GM23338 (cell line): ENCODE data around the gene EYA2.

ENCODE experiments used
- EZH2 ChIP-seq: fragments of 200-600 bp; sonication (generic); IDR thresholded peaks from one replicate; pipeline ENCODE4 v1.8.0; 2017; ENCODE audit warnings: antibody characterized with exemption, mild to moderate bottlenecking, low read depth; ENCODE audit not compliant: unreplicated experiment
- EZH2phosphoT487 ChIP-seq: fragments of 200-600 bp; sonication (generic); IDR thresholded peaks from one replicate; pipeline ENCODE4 v1.8.1; 2018; ENCODE audit warnings: antibody characterized with exemption; ENCODE audit not compliant: unreplicated experiment
- JUNB ChIP-seq: IDR thresholded peaks from one replicate; pipeline ENCODE4 v1.6.1; 2016; ENCODE audit warnings: antibody characterized with exemption; ENCODE audit not compliant: unreplicated experiment
- NANOG ChIP-seq: IDR thresholded peaks from 2 replicates; pipeline ENCODE4 v1.6.1; 2016; ENCODE audit warnings: antibody characterized with exemption, borderline replicate concordance
- POLR2AphosphoS5 ChIP-seq: IDR thresholded peaks from 2 replicates; pipeline ENCODE4 v1.6.1; 2016; ENCODE audit warnings: antibody characterized with exemption, low read depth
- STAT1 ChIP-seq: IDR thresholded peaks from one replicate; pipeline ENCODE4 v1.6.1; 2016; ENCODE audit warnings: antibody characterized with exemption; ENCODE audit not compliant: unreplicated experiment
- TF ChIP-seq, protein P1 (sequence below), 2 experiments: fragments of 200-600 bp in 1 of 2; sonication (generic) in 1 of 2; conservative IDR thresholded peaks; 2 replicates each; pipeline versions ENCODE4 v1.5.1 to v1.6.1; 2016 to 2017; ENCODE audit warnings: antibody characterized with exemption in 2 of 2, low read depth in 2 of 2, mild to moderate bottlenecking in 2 of 2, moderate library complexity in 1 of 2
- TF ChIP-seq, protein P2 (sequence below): IDR thresholded peaks from one replicate; pipeline ENCODE4 v1.6.1; 2018; ENCODE audit warnings: antibody characterized with exemption; ENCODE audit not compliant: unreplicated experiment

DNA sequence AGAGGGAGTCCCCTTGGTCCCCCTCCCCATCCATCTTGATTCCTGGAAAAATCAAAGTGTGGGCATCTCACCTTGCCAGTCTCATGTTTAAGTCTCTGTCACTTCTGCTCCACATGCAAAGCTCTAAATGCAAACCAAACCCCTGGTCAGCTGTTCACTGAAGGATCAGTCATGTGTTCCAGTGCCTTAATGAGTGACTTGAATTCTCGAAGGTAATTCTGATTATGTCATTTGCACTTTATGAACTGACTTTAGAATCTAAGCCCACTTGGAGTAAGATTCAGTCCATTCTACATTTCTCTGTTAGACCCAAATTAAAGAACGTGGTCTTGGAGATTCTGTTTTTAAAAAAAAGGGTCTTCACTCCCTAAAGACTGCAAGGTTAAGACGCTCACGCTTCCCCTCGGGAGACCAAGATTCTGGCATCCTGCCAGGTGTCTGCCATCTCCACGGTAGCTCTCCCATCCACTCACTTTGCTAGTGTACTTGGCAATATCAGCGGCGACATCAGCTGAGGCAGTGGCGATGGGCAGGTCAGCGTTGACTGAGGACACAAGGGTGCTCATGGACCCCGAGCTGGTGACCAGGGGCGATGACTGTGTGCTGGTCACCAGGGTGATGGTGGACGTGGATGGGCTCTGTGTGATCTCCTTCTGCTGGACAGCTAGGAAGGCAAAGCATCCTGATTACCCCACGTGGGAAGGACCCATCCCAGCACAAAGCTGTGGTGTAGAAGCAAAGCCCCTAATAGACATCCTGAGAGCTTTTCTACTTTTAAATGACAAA is 341.4 kb downstream of the EYA2 start:
- no peak for TF ChIP-seq EZH2
- TF ChIP-seq, protein P1, sequence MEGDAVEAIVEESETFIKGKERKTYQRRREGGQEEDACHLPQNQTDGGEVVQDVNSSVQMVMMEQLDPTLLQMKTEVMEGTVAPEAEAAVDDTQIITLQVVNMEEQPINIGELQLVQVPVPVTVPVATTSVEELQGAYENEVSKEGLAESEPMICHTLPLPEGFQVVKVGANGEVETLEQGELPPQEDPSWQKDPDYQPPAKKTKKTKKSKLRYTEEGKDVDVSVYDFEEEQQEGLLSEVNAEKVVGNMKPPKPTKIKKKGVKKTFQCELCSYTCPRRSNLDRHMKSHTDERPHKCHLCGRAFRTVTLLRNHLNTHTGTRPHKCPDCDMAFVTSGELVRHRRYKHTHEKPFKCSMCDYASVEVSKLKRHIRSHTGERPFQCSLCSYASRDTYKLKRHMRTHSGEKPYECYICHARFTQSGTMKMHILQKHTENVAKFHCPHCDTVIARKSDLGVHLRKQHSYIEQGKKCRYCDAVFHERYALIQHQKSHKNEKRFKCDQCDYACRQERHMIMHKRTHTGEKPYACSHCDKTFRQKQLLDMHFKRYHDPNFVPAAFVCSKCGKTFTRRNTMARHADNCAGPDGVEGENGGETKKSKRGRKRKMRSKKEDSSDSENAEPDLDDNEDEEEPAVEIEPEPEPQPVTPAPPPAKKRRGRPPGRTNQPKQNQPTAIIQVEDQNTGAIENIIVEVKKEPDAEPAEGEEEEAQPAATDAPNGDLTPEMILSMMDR (conservative IDR thresholded peaks at IDR 0.05; ENCODE audit: low read depth in 2 of 2), result no peak
- no peak for TF ChIP-seq POLR2AphosphoS5
- TF ChIP-seq NANOG, result no peak
- TF ChIP-seq, protein P2, sequence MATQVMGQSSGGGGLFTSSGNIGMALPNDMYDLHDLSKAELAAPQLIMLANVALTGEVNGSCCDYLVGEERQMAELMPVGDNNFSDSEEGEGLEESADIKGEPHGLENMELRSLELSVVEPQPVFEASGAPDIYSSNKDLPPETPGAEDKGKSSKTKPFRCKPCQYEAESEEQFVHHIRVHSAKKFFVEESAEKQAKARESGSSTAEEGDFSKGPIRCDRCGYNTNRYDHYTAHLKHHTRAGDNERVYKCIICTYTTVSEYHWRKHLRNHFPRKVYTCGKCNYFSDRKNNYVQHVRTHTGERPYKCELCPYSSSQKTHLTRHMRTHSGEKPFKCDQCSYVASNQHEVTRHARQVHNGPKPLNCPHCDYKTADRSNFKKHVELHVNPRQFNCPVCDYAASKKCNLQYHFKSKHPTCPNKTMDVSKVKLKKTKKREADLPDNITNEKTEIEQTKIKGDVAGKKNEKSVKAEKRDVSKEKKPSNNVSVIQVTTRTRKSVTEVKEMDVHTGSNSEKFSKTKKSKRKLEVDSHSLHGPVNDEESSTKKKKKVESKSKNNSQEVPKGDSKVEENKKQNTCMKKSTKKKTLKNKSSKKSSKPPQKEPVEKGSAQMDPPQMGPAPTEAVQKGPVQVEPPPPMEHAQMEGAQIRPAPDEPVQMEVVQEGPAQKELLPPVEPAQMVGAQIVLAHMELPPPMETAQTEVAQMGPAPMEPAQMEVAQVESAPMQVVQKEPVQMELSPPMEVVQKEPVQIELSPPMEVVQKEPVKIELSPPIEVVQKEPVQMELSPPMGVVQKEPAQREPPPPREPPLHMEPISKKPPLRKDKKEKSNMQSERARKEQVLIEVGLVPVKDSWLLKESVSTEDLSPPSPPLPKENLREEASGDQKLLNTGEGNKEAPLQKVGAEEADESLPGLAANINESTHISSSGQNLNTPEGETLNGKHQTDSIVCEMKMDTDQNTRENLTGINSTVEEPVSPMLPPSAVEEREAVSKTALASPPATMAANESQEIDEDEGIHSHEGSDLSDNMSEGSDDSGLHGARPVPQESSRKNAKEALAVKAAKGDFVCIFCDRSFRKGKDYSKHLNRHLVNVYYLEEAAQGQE, result no peak
- TF ChIP-seq EZH2phosphoT487, result no peak
- TF ChIP-seq JUNB, result no peak
- no peak for TF ChIP-seq STAT1
